ENCODE measurements around the gene AMN1. TPM values are rescaled to one million over a fixed set of nuclear protein-coding genes. Genes with fewer than 3 reads are reported as not detected.

AMN1 gene
- polyA plus RNA-seq, 1 donor from 2014 or later = 18.6 TPM

Other genes with a start within 250 kb of the AMN1 start
- gene DENND5B, start 137.9 kb downstream of the AMN1 start, polyA plus RNA-seq = 30.7 TPM
- gene ETFBKMT, start 69.3 kb downstream of the AMN1 start, polyA plus RNA-seq = 1.3 TPM
- gene RESF1, start 230.4 kb upstream of the AMN1 start, polyA plus RNA-seq = 193 TPM